Cerebellar cortex (tissue), 1 donor: ENCODE results near the gene PIBF1.
"Not testable (repeated sequence)": the region's sequence is repeated elsewhere in the genome, so short reads cannot be mapped to it uniquely, and the experiment has no call there.

Experiments
- DNase-seq: peaks from one replicate; pipeline ENCODE4 v3.0.0-alpha.2; 2015; ENCODE audit warnings: low spot score

PIBF1 gene

DNA sequence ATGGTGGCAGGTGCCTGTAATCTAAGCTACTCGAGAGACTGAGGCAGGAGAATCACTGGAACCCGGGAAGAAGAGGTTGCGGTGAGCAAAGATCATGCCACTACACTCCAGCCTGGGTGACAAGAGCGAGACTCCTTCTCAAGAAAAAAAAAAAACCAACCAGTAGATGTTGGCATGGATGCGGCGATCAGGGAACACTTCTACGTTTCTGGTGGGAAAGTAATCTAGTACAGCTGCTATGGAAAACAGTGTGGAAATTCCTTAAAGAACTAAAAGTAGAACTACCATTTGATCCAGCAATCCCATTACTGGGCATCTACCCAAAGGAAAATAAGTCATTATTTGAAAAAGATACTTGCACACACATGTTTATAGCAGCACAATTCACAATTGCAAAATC lies 119.6 kb downstream of the PIBF1 start:
- DNase-seq, result not testable (repeated sequence)

DNA sequence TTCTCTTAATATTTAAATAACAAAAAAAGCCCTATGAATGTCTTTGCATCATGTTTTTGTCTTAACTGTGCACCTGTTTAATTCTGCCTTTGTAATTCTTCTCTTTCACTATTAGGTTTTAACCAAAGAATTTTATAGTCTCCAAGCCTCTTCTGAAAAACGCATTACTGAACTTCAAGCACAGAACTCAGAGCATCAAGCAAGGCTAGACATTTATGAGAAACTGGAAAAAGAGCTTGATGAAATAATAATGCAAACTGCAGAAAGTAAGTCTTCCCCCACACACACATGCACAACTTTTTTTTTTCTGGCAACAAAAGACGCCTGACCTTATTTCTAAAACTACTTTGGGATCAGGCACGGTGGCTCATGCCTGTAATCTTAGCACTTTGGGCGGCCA lies 126.5 kb downstream of the PIBF1 start:
- DNase-seq, result no peak

DNA sequence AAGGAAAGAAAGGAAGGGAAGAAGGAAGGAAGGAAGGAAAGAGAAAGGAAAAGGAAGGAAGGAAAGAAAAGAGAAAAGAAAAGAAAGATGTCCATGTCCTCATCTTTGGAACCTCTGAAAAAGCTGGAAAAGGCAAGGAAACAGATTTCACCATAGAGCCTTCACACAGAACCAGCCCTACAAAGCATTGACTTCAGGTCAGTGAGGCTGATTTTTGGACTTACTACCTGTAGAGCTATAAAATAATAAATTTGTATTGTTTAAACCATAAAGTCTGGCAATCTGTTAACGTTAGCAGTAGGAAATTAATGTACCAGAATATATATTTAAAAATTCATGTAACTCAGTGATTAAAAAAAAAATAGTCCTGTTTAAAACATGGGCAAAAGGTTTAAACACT lies 130.0 kb downstream of the PIBF1 start:
- no peak for DNase-seq

DNA sequence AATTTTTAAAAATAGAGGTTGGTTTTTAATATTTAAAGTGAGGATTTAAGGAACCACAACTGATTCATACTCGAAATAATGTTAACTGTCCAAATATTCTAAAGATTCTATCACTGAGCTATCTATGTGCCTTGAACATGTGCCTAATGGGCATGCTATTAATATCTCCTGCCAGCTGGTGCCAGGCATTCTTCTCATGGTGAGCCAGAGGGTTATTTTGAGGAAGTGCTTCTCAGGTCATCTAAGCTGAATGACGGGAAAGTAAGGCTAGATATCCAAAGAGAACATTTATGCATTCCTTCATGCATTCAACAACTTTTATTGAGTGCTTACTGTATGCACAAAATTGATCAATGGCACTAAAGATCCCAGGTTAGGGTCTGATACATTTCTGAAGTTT lies 138.2 kb downstream of the PIBF1 start:
- peak; percentile 69 for DNase-seq

DNA sequence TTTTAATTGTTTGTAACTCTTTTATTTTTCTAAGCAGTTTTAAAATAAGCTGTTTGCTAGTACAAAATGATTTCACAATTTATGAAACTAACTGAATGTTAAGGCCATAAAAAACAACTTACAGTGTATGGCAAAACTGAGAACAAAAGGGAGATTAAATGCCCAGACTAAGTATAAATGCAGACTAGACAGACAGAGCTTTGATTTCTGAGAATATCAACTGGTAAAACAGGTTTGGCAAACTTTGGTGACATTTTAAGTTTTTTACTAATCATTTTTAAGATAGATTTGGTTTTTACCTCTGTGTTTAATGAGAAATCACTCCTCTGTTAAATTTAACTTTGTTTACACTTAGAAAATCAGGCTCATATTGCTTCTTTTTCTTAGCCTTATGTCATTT lies 149.4 kb downstream of the PIBF1 start:
- no peak for DNase-seq

DNA sequence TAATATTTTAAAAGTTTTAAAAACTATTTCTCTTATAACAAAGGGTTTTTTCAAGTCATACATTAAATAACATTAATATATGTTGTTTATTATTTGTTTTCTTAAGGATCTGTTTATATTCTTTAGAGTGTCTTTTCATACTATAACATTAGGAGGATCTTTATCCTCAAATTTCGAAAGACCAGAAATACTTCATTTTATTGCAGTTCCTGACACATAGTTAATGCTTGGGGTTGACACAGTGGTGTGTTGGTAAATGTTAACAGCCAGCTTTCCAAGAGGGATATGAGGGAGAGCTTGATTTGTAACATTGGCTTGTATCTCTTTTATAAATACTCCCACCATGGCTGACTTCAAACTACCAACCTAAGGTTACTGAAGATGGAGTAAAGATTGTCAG lies 150.3 kb downstream of the PIBF1 start:
- DNase-seq, result no peak

DNA sequence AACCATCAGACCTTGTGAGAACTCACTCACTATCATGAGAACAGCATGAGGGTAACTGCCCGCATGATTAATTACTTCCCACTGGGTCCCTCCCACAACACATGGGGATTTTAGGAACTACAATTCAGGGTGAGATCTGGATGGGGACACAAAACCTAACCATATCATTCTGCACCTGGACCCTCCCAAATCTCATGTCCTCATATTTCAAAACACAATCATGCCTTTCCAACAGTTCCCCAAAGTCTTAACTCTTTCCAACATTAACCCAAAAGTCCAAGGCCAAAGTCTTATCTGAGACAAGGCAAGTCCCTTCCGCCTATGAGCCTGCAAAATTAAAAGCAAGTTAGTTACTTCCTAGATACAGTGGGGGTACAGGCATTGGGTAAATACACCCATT lies 164.3 kb downstream of the PIBF1 start:
- DNase-seq, result not testable (repeated sequence)

DNA sequence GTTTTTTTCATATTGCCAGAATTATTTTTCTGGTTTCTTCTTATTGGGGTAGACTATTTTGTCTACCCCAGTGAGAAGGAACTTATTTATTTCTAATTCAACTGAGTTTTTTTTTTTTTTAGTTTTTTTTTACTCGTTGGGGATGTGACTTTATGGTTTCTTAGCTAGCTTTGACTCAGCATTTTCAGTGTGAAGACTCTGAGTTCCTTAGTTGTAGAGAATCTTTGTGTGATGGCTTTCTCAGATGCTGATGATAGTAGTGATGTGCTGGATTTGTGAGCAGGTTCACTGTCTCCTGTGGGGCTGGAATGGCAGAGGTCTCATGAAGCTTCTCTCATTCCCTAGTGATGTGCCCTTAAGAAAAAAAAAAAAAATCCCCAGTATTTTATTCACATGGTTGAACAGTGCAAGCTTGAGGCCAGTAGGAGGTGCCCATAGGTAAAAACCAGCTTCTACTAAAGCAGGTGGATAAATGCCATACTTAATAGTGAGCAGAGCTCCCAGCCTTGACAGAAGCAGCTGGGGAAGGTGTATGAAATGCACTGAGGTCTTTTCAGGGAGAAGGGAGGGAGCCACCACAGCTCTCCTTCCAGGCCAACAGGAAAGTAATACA lies 170.7 kb downstream of the PIBF1 start:
- no peak for DNase-seq

DNA sequence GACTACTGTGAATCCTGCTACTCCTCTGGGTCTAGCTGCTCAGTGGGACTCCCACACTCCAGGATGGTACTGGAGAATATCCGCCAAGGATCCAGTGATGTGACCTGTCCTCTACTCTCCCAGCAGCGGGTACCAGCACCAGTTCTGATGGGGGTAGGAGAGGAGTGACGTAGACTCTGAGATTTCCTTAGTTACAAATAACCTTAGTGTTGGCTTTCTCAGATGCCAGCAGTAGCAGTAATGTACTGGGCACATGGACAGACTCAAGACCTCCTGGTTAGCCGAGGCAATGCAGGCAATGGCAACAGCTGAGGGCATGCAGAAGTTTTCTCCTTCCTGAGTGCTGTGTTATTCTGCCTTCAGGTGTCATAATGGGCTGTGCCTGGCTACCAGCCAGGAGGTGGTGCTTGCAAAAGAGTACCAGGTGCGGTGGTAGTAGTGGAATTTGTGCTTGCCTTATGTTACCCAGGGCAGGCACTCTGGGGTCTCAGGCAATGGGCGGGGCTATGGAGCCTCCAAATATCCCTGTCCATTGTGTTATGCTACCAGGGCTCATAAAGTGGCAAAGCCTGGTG lies 171.5 kb downstream of the PIBF1 start:
- DNase-seq, result no peak

DNA sequence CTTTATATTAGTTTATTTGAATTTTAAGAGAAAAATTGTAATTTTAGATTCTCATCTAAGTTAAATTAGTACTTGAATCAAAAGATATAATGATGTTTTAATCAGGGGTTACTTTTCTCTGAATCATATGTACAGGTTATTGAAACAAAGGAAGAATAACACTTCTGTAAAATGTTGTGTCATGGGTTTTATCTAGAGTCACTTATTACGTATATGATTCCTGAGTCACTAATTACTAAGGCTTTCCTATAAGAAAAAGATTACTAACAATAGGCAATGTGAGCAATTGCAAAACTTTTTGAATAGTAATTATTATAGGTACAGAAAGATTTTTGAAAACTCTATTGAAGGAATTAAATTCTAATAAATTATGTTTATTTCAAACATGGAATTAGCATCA lies 177.7 kb downstream of the PIBF1 start:
- no peak for DNase-seq

DNA sequence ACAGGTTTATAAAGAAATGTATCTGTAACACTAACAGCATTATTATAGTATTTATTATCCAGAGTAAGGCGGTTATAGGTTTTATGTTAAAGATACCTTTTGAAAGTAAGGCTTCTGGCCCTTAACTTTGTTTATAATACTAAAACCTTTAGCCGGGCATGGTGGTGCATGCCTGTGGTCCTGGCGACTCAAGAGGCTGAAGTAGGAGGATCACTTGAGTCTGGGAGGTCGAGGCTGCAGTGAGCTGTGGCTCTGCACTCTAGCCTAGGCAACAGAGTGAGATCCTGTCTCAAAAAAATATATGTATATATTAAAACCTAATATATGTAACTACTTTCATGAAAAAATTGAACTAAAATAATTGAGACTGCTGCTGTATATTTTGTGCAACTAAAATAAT lies 178.2 kb downstream of the PIBF1 start:
- DNase-seq, result no peak

DNA sequence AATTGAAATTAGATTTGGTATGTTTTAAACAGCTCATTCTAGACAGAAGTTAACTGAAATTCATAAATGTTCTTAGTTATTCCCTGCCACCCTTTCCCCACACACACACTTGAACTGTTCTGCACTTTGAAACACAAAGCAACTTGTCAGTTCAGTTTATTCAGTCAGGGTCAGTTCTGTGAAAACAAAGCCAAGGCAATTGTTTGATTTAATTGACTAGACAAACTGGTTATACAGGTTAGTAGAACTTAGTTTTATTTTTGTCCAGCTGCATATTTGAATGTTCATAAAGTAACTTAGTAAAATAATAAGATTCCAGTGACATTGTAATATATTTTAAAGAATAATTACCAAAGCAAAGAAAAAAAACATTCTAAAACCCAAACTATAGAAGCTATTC lies 178.6 kb downstream of the PIBF1 start:
- DNase-seq, result no peak

DNA sequence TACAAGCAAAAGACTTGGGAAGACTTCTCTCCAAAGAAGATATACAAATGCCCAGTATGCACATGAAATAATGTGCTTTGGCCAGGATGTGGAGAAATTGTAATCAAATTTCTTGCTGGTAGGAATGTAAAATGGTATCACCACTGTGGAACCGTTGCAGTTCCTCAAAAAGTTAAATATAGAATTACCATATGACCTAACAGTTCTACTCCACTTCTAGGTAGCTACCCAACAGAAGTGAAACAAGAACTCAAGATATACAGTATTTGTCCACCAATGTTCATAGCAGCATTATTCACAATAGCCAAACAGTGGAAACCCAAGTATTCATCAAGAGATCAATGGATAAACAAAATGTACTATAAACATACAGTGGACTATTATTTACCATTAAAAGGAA lies 181.8 kb downstream of the PIBF1 start:
- DNase-seq, result no peak

DNA sequence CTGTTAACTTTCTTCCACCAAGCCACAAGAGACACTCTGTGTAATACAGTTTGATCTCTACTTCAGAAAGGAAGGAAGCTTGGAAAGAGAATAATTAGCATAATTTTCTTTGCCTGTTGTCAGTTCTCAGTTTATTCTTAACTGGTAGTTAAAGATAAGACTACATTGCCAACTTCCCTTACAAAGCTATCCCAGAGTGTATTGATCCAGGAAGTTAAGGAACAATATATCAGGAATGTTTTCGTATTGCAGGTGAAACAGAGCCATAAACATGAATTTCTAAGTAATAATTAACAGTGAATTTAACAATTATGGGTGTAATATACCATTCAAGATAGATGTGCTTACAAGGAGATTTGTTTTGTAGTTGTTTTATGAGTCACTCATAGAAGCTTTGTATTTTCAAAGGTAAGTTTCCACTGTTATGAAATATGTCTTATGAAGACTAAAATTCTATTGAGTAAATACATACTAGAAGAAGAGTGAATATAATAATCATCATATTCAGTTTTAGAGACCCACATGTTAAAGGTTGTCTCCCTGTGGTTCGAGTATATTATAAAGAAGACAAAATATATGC lies 188.5 kb downstream of the PIBF1 start:
- DNase-seq, result no peak

DNA sequence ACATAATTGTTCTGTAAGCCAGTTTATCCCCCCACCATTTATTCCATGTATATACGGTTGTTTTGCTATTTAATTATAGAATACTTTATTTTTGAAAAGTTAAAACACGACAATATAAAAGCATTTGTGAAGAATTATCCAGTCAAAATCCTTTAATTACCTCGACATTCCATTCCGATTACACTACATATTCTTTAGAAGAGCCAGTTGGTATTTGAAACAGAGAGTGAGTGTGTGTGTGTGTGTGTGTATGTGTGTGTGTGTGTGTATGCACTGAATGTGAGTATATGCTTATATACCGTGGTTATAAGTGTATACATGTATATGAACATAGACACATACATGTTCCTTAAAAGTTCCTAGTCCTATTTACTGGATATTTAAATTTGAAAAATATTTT lies 189.0 kb downstream of the PIBF1 start:
- DNase-seq, result no peak

DNA sequence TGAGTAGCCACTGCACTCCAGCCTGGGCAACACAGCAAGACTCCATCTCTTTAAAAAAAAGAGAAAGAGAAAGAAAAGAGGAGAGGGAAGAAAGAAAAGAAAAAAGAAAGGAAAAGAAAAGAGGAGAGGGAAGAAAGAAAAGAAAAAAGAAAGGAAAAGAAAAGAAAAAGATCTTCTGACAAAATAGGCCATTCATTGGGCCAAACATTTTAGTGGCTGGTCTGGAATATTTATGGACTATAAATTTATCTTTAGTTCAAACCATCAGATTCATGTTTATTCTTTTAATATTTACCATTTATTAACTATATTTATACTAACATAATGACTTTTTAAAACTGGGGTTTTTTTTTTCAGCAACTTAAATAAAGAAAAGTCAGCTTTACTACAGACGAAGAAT lies 191.3 kb downstream of the PIBF1 start:
- DNase-seq, result no peak

DNA sequence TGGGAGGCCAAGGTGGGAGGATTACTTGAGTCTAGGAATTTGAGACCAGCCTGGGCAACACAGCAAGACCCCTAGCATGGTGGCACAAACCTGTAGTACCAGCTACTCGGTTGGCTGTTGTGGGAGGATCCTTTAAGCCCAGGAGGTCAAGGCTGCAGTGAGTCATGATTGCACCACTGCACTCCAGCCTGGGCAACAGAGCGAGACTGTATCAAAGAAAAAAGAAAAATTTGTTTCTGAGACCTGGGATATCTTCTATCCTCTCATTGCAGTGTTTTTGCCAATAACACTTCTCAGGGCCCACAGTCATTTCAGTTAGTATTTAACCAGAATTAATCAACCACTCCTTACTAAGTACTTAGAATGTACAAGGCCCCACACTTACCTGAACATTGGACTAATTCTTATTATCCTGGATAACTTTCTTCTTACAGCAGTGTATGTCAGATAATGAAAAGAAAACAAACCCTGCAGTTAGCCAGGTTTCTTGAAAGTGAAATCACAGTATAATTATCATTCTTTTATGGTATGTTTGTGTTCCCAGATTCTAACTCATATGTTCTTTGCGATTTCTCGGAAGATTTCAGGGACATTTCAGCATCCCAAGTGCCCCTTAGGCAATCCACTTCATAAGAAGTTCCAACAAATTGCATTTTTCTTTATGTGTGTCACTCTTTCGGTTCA lies 201.3 kb downstream of the PIBF1 start:
- no peak for DNase-seq

DNA sequence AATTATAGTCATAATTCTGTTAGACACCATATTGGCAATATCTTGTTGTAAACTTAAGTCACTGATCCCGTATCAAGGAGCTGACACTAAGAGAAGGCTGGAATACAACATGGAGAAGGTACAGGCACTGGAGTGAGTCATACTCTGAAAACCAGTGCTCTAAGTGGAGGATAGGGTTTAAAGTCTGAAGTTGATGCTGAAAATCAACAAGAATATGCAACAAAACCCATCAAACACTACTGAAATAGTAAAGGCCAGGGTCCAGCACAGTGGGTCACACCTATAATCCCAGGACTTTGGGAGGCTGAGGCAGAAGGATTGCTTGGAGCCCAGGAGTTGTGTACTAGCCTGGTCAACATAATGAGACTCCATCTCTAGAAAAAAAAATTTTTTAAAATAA lies 203.7 kb downstream of the PIBF1 start:
- DNase-seq, result no peak

DNA sequence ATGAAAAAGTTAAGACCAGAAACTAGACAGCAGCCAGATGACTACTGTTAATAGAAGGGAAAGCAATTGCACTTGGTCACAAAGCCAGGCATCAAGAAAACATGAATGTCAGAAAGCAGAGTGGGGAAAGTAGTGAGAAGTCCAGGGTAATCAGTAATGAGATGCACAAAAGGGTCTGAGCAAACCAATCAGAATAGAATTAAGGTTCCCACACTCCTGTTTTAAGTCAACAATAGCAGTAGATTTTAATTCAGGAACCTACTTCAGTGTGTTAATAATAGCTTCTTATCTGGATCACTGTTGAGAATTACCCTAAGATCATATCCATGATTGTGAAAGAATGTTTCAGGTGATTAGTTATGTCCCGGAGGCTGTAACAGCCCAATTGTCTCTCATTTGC lies 204.3 kb downstream of the PIBF1 start:
- no peak for DNase-seq

DNA sequence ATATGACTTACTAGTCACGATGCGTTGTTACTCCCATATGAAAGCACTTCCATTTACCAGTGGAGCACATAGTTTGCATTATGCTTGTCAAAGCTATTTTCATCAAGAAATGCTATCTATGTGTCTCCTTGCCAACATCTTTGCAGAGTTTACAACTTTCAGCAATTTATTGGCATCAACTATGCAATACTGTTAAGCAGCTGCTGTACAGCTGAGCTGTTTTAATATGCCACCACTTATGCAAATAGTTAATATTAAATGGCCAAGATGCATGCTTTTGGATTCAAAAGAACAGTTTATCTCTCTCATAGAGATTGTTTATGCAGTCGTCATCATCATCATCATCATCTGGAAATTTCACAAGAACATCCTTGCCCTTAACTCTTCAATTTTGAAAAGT lies 209.0 kb downstream of the PIBF1 start:
- no peak for DNase-seq

DNA sequence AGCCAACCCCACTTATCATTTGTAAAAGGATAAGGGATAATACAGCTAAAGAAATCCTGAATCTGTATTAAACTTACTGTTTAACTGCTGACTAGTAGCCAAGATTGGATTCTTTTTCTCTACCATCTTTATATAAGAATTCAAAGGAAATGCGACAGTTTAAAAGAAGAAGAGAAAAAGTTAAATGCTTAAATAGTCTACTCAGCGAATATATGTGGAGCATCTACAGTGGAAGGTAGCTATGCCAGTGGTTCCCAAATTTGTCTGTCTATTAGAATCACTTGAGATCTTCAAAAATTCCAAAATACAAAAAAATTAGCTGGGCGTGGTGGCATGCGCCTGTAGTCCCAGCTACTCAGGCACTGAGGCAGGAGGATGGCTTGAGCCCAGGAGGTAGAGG lies 216.1 kb downstream of the PIBF1 start:
- no peak for DNase-seq

DNA sequence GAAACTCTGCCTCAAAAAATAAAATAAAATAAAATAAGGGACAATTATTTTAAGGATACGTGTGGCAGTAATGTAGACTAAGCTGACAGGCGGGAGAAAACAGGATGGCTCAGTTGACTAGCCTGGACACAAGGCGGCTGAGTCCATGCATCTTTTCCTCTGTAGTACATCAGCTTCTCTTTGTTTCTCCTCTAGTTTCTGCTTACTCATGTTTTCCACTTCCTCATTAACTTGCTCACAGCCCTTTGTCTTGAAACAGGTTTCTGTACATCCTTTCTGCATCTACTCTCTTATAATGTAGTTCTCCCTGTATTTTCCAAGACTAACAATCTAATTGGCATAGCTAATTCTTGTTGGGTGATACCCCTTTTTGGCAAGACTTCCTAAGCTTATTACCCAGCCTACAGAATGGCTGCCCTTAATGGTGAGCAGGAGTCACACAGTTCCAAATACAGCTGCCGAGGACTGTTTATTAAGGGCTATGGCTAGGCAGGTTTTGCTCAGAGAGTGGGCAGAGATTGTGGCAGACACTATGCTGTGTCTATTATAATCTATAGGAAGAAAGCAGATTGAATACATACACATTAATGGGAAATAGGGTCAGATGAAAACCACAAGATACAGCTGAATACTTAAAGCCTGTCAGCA lies 218.2 kb downstream of the PIBF1 start:
- no peak for DNase-seq

DNA sequence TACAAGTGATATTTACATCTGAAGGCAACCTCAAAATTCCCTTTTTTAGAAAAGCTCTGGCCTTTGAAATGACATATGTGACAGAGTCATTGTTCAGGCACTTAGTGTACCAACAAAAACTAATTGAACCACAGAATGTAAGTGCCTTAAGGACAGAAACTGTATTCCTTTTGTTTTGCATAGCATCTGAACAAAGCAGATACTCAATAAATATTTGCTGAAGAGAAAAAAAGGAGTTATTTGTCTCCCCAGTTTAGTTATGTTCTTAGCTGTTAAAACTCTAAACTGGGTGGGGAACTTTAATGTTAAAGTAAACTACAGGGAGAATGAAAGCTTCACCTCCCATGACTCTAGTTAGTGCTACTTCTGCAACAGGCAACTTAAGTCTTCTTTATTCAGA lies 220.0 kb downstream of the PIBF1 start:
- no peak for DNase-seq
